Activated CD4-positive, alpha-beta T cell treated with anti-CD3 and anti-CD28 coated beads, Interleukin-2, Interleukin-4, amounts not matched to agents 100 ng/mL and 50 ng/mL, durations not matched to agents 16 hours and 8 hours (primary cell): Measurements from ENCODE around the gene REXO5.
"Not testable (repeated sequence)": the region's sequence is repeated elsewhere in the genome, so short reads cannot be mapped to it uniquely, and the experiment has no call there.

Experiments
- DNase-seq: peaks from one replicate; pipeline ENCODE4 v3.0.0-alpha.2; 2020; ENCODE audit warnings: low spot score

Gene REXO5

GRCh38 chr16:20849589-20850390 is 43.5 kb downstream of the REXO5 start:
- DNase-seq = peak; percentile 71

DNA sequence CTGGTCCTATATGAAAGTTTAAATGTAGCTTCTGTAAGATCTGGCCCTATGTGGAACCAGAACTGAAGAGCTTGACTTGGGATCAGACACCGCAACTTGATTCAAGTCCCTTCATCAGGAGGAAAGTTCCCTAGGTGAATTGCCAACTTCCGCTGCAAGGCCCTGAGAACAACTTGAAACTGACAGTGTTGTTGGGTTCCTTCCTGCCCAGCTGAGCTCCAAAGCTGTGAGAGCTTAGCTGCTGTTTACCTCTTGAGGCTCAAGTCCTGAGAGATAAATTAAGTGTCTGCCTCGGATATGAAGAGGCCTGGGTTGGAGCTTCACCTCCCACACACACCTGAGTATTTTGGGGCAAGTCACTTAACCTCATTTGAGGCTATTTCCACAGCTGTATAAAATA is 44.7 kb downstream of the REXO5 start:
- no peak for DNase-seq

- DNase-seq = no peak
Measured at GRCh38 chr16:20851601-20852000, 45.3 kb downstream of the REXO5 start.

DNA sequence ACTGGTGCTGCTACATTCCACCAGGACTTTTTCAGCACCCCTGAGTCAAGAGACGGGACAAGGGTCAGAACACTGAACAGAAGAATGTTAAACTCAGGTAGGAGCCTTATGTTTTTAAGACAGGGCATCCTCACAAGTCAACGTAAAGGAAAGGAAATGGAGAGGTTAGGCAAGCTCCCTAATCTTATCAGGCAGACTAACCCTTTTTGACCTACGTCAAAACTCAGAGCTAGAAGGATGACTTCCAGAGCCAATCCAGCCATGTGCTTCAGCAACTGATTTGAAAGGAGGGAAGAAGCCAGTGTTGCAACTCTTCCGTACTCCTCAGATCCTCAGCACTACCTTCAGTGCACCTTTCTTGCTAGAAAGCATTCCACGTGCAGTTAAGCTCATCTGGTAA is 46.8 kb downstream of the REXO5 start:
- DNase-seq = no peak

GRCh38 chr16:20853981-20854620 is 47.8 kb downstream of the REXO5 start:
- DNase-seq = no peak

DNA sequence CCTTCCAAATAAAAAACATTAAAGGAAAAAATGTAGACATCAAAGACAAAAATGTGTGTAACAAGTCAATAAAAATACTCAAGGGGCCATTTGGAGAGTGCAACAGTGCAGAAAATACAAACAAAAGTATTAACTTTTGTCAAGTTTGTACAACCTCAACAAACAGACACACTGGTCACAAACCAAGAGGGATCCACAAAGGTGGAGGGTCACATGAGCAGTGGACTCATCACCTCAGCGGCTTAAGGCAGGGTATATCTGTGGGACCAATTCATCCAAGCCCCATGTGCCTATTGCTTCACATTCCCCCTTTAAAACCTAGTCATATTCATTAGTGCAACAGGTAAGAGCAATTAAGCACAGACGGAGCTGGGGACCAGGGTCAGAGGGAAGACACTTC is 48.6 kb downstream of the REXO5 start:
- no peak for DNase-seq

DNA sequence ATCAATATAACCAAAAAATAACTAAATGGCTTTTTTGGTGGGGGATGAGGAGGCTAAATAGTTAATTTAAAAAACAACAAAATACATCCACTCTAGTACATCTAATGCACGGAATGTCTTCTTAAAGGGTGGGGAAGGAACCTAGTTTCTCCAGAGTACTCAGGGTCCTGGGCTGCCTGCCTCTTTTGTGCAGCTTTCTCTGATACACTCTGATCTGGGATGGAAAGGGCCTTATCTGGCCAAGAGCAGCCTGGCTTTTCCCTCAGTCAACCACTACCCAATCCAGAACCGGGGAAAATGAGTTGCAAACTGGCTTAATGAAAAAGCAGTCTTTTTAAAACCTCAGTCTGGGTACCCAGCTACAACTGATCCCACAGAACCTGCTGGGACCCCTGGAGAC is 51.0 kb downstream of the REXO5 start:
- no peak for DNase-seq

DNA sequence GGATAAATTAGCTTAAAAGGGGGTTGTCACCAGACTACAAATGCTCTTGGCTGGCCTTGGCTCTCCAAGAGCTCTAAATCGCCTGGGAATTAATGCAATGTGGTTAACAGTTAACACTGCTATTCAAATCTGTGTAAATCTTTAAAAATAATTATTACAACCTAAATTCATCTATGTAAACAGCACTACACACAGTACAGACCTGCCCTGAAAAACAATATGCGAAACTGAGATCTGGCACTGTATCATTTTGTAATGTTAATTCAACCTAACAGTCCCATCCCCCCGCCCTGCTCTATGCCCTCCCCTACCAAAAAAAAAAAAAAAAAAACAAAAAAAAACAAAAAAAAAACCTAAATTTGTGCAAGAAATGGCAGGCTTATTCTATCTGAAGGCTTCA is 52.9 kb downstream of the REXO5 start:
- no peak for DNase-seq

DNA sequence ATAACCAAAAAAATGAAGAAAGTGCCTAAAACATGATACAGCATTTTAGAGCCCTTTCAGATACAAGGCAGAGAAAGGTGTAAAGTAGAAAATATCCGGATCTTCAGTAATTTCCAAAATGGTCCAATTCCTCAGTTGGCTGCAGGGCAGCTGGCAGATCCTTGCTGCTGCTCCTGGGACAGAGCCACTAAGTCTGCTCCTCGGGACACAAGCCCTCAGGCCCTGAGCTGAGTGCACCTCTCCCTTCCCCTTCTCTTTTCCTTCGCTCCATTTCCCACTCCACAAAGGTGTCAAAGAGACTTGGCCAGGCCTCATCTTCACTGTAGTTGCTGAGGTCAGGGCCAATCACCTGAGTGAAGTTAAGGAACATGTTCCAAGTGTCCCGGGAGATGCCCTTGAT is 53.4 kb downstream of the REXO5 start:
- no peak for DNase-seq

- DNase-seq = no peak
Measured at GRCh38 chr16:20860361-20860760, 54.0 kb downstream of the REXO5 start.

GRCh38 chr16:20860995-20861394 is 54.7 kb downstream of the REXO5 start:
- DNase-seq = not testable (repeated sequence)

GRCh38 chr16:20862162-20862960 is 56.0 kb downstream of the REXO5 start:
- DNase-seq = no peak

DNA sequence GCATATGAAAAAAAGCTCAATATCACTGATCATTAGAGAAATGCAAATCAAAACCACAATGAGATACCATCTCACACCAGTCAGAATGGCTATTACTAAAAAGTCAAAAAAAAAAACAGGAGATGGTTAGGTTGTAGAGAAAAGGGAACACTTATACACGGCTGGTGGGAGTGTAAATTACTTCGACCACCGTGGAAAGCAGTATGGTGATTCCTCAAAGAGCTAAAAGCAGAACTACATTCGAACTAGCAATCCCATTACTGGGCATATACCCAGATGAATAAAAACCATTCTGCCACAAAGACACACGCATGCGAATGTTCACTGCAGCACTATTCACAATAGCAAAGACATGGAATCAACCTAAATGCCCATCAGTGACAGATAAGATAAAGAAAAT is 58.0 kb downstream of the REXO5 start:
- DNase-seq = not testable (repeated sequence)

GRCh38 chr16:20865420-20866131 is 59.2 kb downstream of the REXO5 start:
- DNase-seq = peak; percentile 43

GRCh38 chr16:20866145-20866772 is 59.9 kb downstream of the REXO5 start:
- no peak for DNase-seq

DNA sequence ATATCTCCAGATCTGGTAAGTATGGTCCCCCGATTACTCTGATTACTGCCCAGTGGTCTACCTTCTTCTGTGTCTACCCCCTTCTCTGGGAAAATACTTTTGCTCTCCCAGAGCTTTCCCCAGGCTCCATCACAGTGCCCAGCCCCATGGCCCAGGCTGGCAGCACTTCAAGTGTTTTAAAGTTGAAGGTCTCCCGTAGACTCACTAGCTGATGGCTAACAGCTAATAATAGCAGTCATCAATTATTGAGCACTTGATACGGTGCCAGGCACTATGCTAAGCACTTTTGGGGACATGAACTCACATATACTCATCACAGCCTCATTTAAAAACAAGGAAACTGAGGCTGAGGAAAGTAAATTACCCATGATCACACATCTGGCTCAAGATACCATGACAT is 60.5 kb downstream of the REXO5 start:
- DNase-seq = no peak

GRCh38 chr16:20867585-20867984 is 61.3 kb downstream of the REXO5 start:
- no peak for DNase-seq

- no peak for DNase-seq
Measured at GRCh38 chr16:20868890-20869289, 62.6 kb downstream of the REXO5 start.

GRCh38 chr16:20870122-20870820 is 63.9 kb downstream of the REXO5 start:
- DNase-seq = no peak

- DNase-seq = no peak
Measured at GRCh38 chr16:20871258-20871657, 64.9 kb downstream of the REXO5 start.
